Measurements from ENCODE around the gene ARIH2. TPM values are rescaled to one million over a fixed set of nuclear protein-coding genes. Genes with fewer than 3 reads are reported as not detected.
A peak's percentile ranks its signal among the peaks of the same experiment; 100 is the strongest.

The ARIH2 gene
- total and polyA plus RNA-seq, 2 of the 4 experiments (the other 2 are of a cell fraction) = 62.3 to 93.7 TPM

DNA sequence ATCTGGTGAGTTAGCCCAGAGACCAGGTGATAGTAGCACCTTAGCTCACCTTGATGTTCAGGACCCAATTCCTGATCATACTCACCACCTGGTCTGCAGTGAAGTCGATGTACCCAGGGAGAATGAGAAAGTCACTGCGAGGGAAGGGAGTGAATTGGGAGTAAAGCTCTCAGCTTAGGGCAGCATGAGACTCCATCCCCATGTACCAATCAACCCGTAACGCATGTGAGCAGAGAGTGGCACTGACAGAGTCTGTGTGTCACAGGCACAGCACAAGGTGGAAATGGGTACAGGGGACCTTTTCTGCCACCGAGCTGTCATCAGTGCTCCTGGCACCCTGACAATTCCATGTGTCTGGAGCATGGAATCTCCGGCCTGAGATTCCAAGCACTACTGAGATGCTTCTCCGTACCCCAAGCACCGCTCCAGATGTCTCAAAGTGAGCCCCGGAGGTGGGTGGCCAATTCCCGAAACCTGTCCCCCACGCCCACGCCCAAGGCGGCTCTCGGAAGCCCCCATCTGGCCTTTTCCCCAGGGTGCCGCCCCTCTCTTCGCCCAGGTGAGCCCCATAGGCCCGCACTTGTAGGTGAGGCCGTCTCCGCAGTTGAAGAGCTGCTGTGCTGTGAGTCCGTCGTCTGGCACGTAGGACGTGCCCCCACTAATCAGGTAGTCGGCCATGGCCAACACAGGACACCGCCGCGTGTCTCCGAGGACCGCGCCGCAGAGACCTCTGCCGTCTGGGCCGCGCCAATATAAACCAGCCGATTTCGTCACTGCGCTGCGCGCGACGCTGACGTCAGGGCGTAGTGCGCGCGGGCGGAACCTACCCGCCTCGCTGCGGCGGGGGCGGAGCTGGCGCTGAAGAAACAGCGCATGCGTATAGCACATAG lies 110.3 kb downstream of the ARIH2 start, which contains the start of gene IMPDH2 (continued):
- TF ChIP-seq, protein P1, sequence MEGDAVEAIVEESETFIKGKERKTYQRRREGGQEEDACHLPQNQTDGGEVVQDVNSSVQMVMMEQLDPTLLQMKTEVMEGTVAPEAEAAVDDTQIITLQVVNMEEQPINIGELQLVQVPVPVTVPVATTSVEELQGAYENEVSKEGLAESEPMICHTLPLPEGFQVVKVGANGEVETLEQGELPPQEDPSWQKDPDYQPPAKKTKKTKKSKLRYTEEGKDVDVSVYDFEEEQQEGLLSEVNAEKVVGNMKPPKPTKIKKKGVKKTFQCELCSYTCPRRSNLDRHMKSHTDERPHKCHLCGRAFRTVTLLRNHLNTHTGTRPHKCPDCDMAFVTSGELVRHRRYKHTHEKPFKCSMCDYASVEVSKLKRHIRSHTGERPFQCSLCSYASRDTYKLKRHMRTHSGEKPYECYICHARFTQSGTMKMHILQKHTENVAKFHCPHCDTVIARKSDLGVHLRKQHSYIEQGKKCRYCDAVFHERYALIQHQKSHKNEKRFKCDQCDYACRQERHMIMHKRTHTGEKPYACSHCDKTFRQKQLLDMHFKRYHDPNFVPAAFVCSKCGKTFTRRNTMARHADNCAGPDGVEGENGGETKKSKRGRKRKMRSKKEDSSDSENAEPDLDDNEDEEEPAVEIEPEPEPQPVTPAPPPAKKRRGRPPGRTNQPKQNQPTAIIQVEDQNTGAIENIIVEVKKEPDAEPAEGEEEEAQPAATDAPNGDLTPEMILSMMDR (conservative IDR thresholded peaks at IDR 0.05; ENCODE audit: low read depth, low read length) = 0 out of 2 replicates have a peak, but pooled peaks have one; percentile 6

DNA sequence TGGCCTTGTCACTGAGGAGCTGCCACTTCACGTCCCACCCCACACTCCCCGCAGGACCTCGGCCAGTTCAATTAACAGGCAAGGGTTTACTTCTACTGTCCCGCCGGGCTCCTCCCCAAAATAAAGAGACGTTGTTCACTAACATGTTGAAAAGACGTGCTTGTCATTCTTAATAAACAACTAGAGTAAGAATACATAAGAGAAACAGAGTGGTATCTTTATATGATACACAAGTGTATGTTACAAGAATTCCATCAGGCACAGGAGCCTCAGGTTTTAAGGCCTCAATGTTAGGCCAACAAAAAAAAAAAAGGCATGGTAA lies 110.9 kb downstream of the ARIH2 start:
- Histone ChIP-seq H2BK5ac (ENCODE audit: low read depth, low read length, poor library complexity, severe bottlenecking) (peak overlapping the region; percentile 49), H4K5ac (ENCODE audit: low read depth, low read length) (peak overlapping the region; percentile 29; the same call in 1 of the 2 replicates), H3K23ac (ENCODE audit: low read depth, low read length) (0 out of 2 replicates have a peak overlapping the region, but pooled peaks have one; percentile 76), H3K9me3 (ENCODE audit: control insufficient read depth, insufficient read depth, low read length) (no peaks in the 10 kb centered on the region), H3K36me3 (ENCODE audit: control insufficient read depth, insufficient read depth, low read length) (peaks cover 61% of the 10 kb centered on the region), H2BK120ac (ENCODE audit: low read depth, low read length) (no peak overlapping the region), H3K18ac (ENCODE audit: low read depth, low read length) (no peak overlapping the region), H3K4me1 (ENCODE audit: control insufficient read depth, insufficient read depth, low read length) (peaks cover 7% of the 10 kb centered on the region), H4K20me1 (ENCODE audit: insufficient read depth, low read length) (peaks cover 10% of the 10 kb centered on the region), H3K9ac (ENCODE audit: low read depth, low read length) (peak overlapping the region; percentile 74; the same call in 1 of the 2 replicates), H2BK15ac (ENCODE audit: low read depth, low read length) (no peak overlapping the region), H2AK5ac (ENCODE audit: low read depth, low read length) (0 out of 2 replicates have a peak overlapping the region, but pooled peaks have one; percentile 63), H3K79me1 (ENCODE audit: low read depth in 1 of 2, low read length in 2 of 2) (peaks cover 35 to 62% of the 10 kb centered on the region in 2 experiments), H3K56ac (ENCODE audit: extremely low read depth, insufficient read depth, low read length) (peak overlapping the region; percentile 33; the same call in 1 of the 2 replicates), H2AFZ (replicated peaks; ENCODE audit: low read length, poor library complexity) (peak overlapping the region; percentile 93), H3K14ac (replicated peaks; ENCODE audit: low read depth, low read length) (peak overlapping the region; percentile 84; the same call in 1 of the 2 replicates), H3K27ac (ENCODE audit: insufficient read depth, low read length) (peak overlapping the region; percentile 61), H3K4ac (ENCODE audit: low read depth, low read length) (peak overlapping the region; percentile 89), H3K4me2 (ENCODE audit: low read depth, low read length) (peak overlapping the region; percentile 61), H2BK20ac (ENCODE audit: low read depth, low read length) (no peak overlapping the region), H2AK9ac (replicated peaks; ENCODE audit: low read depth, low read length, poor library complexity) (peak overlapping the region; percentile 100), H4K91ac (ENCODE audit: insufficient read depth, low read depth, low read length) (no peak overlapping the region), H3K27me3 (ENCODE audit: control insufficient read depth, insufficient read depth, low read length) (no peaks in the 10 kb centered on the region), H4K8ac (ENCODE audit: low read depth in 2 of 2, low read length in 2 of 2) (peak overlapping the region; percentile 67 to 92), H3K4me3 (ENCODE audit: insufficient read depth, low read depth, low read length) (no peak overlapping the region), H3K9me1 (ENCODE audit: insufficient read depth, low read length) (peaks cover 32% of the 10 kb centered on the region)
- WGBS, 2 experiments (ENCODE audit: extremely low coverage in 2 of 2, insufficient read length in 1 of 2) = no CpG with 5 or more reads among the region's 7 CpGs
- DNase-seq (no peak), ATAC-seq (ENCODE audit: low read depth) (no peak)
- intact Hi-C loops (cut with micrococcal nuclease) (no loop called here), dilution Hi-C loops (cut with HindIII; ENCODE audit: low sequenced_read_pairs, unreplicated experiment) (no loop called here), in situ Hi-C loops (cut with MboI; ENCODE audit: low sequenced_read_pairs) (no loop called here)
- no peak for TF ChIP-seq RFX5 (IDR thresholded peaks at IDR 0.05; ENCODE audit: low read depth, low read length)
- TF ChIP-seq, protein P2, sequence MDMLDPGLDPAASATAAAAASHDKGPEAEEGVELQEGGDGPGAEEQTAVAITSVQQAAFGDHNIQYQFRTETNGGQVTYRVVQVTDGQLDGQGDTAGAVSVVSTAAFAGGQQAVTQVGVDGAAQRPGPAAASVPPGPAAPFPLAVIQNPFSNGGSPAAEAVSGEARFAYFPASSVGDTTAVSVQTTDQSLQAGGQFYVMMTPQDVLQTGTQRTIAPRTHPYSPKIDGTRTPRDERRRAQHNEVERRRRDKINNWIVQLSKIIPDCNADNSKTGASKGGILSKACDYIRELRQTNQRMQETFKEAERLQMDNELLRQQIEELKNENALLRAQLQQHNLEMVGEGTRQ (IDR thresholded peaks at IDR 0.05; ENCODE audit: low read depth, low read length) = no peak
- TF ChIP-seq, protein P3, sequence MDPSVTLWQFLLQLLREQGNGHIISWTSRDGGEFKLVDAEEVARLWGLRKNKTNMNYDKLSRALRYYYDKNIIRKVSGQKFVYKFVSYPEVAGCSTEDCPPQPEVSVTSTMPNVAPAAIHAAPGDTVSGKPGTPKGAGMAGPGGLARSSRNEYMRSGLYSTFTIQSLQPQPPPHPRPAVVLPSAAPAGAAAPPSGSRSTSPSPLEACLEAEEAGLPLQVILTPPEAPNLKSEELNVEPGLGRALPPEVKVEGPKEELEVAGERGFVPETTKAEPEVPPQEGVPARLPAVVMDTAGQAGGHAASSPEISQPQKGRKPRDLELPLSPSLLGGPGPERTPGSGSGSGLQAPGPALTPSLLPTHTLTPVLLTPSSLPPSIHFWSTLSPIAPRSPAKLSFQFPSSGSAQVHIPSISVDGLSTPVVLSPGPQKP (IDR thresholded peaks at IDR 0.05; ENCODE audit: borderline replicate concordance, low read depth, low read length) = no peak
- ChIA-PET CTCF (no interaction called here), POLR2A (ENCODE audit: unreplicated experiment) (interaction anchor here (0.5 to 0.7 kb wide), 4 partner anchors 9 to 663 kb away, joined by 3 to 7 read pairs (median 4); no protein-coding TSS in a partner anchor)
- no TSS peak for BruUV-seq (replicated peaks)

Data from IMR-90 (cell line).